ENCODE measurements around the gene NIT1. TPM values are rescaled to one million over a fixed set of nuclear protein-coding genes. Genes with fewer than 3 reads are reported as not detected.

Gene NIT1
- total and polyA plus RNA-seq, 4 donors, result 26.9 to 40.4 (median 38.0) TPM

GRCh38 chr1:161137881-161138280 is 20.0 kb downstream of the NIT1 start:
- TF ChIP-seq CTCF (IDR thresholded peaks at IDR 0.05; ENCODE audit: control extremely low read depth, extremely low read depth), result no peak
- H3K27ac ChIP-seq (ENCODE audit: low read depth in 1 of 2, low read length in 1 of 2), result no peak overlapping the region
- peak overlapping the region in 1 of 2 donors; percentile 42 for H3K9ac ChIP-seq (ENCODE audit: insufficient read depth in 1 of 2, low read length in 2 of 2)
- H3K9me3 ChIP-seq (ENCODE audit: control insufficient read depth in 4 of 4, insufficient read depth in 3 of 4, low read length in 3 of 4), result no peaks in the 10 kb centered on the region
- WGBS, 2 donors, result 73 to 74% methylated on average over 3 of the region's 3 CpGs
- ATAC-seq (ENCODE audit: insufficient read depth, low FRiP score) (no peak), DNase-seq (no peak)
- no peak overlapping the region for H3K4me3 ChIP-seq
- H3K27me3 ChIP-seq (ENCODE audit: control insufficient read depth in 3 of 3, insufficient read depth in 3 of 3, low read length in 2 of 3), result no peaks in the 10 kb centered on the region
- H3K4me1 ChIP-seq (ENCODE audit: control insufficient read depth in 5 of 5, insufficient read depth in 5 of 5, low read length in 5 of 5), result peaks cover 0 to 7% (median 6%) of the 10 kb centered on the region in 5 donors
- peaks cover 0 to 3% (median 0%) of the 10 kb centered on the region in 4 donors for H3K36me3 ChIP-seq (ENCODE audit: control insufficient read depth in 4 of 4, insufficient read depth in 4 of 4, low read length in 4 of 4)

- H3K27me3 ChIP-seq (ENCODE audit: control insufficient read depth in 3 of 3, insufficient read depth in 3 of 3, low read length in 2 of 3), result no peaks in the 10 kb centered on the region
- no peak for ATAC-seq (ENCODE audit: insufficient read depth, low FRiP score)
- H3K9ac ChIP-seq (ENCODE audit: insufficient read depth in 1 of 2, low read length in 2 of 2), result no peak overlapping the region
- WGBS, 2 donors, result 55 to 56% methylated on average over 1 of the region's 1 CpG
- no peak for DNase-seq
- no peak overlapping the region for H3K27ac ChIP-seq (ENCODE audit: low read depth in 1 of 2, low read length in 1 of 2)
- H3K4me1 ChIP-seq (ENCODE audit: control insufficient read depth in 5 of 5, insufficient read depth in 5 of 5, low read length in 5 of 5), result peaks cover 0 to 7% (median 5%) of the 10 kb centered on the region in 5 donors
- no peak overlapping the region for H3K4me3 ChIP-seq
- no peaks in the 10 kb centered on the region for H3K9me3 ChIP-seq (ENCODE audit: control insufficient read depth in 4 of 4, insufficient read depth in 3 of 4, low read length in 3 of 4)
- peaks cover 0 to 3% (median 0%) of the 10 kb centered on the region in 4 donors for H3K36me3 ChIP-seq (ENCODE audit: control insufficient read depth in 4 of 4, insufficient read depth in 4 of 4, low read length in 4 of 4)
- TF ChIP-seq CTCF (IDR thresholded peaks at IDR 0.05; ENCODE audit: control extremely low read depth, extremely low read depth), result no peak
Measured at GRCh38 chr1:161138431-161138830, 20.5 kb downstream of the NIT1 start.

- no peak overlapping the region for H3K9ac ChIP-seq (ENCODE audit: insufficient read depth in 1 of 2, low read length in 2 of 2)
- no peaks in the 10 kb centered on the region for H3K9me3 ChIP-seq (ENCODE audit: control insufficient read depth in 4 of 4, insufficient read depth in 3 of 4, low read length in 3 of 4)
- peaks cover 0 to 3% (median 0%) of the 10 kb centered on the region in 4 donors for H3K36me3 ChIP-seq (ENCODE audit: control insufficient read depth in 4 of 4, insufficient read depth in 4 of 4, low read length in 4 of 4)
- TF ChIP-seq CTCF (IDR thresholded peaks at IDR 0.05; ENCODE audit: control extremely low read depth, extremely low read depth), result peak; percentile 26
- H3K27ac ChIP-seq (ENCODE audit: low read depth in 1 of 2, low read length in 1 of 2), result no peak overlapping the region
- ATAC-seq (ENCODE audit: insufficient read depth, low FRiP score) (no peak), DNase-seq (peak; percentile 52 to 76 (median 59))
- WGBS, 2 donors, result 33 to 39% methylated on average over 1 of the region's 1 CpG
- H3K27me3 ChIP-seq (ENCODE audit: control insufficient read depth in 3 of 3, insufficient read depth in 3 of 3, low read length in 2 of 3), result no peaks in the 10 kb centered on the region
- no peak overlapping the region for H3K4me3 ChIP-seq
- no peaks in the 10 kb centered on the region for H3K4me1 ChIP-seq (ENCODE audit: control insufficient read depth in 5 of 5, insufficient read depth in 5 of 5, low read length in 5 of 5)
Measured at GRCh38 chr1:161139766-161140165, 21.9 kb downstream of the NIT1 start.
